ENCODE results near the gene CCDC85A.

Gene CCDC85A

DNA sequence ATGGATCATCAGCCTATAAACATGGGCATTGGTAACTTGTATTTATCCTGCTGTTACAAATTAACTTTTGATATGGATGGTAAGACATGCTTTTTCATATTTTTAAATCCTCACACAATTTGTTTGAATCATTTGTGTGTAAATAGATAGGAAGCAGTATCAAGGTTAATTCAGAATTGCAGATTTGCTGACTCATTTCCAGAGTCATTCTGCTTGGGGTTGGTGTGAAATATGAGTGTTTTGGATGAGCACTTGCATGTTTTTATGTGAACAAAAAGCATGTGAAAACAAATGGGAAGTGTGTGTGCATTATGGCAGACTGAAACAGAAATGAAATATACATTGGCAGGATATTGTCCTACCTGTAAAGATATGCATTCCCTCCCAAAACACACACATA lies 11.8 kb downstream of the CCDC85A start:
- no peak for DNase-seq (ENCODE audit: low read depth)

DNA sequence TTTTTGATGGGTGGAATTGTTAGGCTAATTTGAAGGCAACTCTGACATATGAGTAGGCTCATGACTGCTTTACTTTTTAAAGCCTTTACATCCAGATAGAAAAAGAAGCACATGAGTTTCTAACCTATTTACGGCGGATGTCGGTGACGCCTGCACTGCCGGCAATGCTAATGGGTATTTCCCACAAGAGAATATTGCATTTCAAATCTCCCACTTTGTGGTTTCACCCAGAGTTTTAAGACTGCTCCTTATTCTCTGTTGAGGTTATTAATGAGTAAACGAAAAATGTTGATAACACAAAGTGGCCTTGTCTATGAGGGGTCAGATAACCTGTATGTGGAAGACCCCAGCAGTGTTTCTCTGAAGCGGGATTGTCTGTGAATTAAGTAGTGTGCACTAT lies 14.0 kb downstream of the CCDC85A start:
- no peak for DNase-seq (ENCODE audit: low read depth)

DNA sequence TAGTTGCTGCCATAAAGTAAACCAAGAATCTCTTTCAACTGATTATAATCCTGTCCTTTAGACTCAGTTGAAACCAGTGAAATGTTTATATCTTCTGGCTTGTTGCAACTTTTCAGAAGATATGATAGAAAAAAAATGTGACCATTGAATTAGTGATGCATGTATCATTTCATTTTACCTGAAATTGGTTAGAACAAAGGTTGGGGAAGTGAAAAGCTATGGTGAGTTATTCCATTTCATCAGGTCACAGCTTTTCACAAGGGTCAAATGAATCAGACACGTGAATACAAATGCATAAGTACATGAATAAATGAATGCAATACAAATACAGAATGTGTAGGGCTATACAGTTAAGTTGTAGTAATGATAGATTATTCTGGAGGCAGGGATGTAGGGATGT lies 15.1 kb downstream of the CCDC85A start:
- no peak for DNase-seq (ENCODE audit: low read depth)

DNA sequence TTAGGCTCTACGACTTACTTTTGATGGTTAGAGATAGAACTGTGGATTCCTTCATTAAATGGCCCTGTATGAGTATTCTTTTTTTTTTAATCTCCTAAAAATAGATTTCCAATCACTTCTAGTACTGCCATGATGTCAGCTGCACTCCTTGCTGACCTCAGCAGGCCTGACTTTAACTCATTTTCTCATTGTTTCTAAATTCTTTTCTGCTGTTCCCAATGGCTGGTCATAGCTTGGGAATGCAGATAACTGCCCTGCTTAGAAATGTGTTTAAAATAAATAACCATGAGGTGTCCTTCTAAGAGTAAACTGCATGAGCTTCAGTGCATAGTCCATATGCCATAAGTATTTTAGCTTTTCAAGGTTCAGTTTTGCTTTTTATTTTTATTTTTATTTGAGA lies 15.7 kb downstream of the CCDC85A start:
- no peak for DNase-seq (ENCODE audit: low read depth)

DNA sequence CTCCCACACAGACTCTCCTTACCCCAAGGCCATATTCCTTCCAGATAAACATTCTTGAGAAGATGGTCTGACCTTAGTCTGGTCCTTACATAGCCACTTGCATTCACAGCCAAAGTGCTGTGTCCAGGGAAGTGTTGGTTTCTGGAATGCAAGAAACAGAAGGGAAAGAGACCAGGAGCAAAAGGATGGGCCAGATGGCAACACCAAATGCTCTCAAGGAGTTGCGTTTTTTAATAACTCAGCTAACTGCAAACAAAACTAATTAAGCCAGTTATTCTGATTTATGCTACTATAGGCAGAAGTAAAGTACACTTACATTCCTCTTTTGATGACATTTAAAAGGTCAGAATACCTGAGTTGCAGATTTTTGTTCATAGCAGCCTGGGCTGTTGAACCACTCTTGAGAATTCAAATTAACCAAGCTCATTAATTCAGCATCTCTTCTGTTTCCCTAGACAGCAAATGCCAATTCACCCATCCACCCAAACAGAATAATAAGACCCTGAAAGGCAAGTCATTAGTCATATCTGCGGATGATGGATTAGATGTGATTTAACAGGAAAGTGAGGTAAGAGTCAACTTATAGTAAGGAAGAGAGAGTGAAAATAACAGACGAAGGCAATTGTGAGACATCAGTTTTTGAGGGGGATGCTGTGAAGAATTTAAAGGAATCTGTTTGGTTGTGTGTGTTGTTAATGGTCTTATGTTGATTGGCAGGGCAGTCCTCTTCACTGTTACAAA lies 18.8 kb downstream of the CCDC85A start:
- DNase-seq (ENCODE audit: low read depth), result no peak

DNA sequence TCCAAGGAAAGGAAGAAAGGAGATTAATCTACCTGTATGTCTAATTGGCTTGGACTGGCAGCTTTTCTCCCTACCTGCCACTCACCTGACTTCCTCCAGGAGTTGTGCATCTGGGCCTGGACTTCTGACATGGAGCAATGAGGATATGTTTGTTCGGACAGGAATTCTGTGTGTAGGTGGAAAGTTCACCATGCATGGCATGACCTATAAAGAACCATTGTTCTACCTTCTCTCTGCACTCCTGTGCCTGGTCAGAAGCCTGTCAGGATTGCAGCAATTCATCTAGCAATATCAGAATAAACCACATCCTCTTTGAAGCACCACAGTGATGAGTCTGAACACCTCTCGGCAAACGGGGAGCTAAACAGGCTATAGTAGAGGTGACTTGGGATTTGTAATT lies 20.8 kb downstream of the CCDC85A start:
- DNase-seq (ENCODE audit: low read depth), result no peak

DNA sequence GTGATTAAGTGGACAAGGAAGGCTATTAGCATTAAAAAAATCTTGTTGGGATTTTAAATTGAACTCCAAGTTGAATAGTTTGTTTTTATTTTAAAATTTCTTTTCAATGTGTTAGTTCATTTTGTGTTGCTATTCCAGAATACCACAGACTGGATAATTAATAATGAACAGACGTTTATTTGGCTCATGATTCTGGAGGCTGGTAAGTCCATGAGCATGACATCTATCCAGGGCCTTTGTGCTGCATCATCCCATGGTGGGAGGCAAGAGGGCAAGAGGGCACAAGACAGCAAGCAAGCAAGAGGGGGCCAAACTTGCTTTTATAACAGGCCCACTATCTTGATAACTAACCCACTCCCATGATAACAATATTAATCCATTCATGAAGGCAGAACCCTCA lies 22.5 kb downstream of the CCDC85A start:
- no peak for DNase-seq (ENCODE audit: low read depth)

DNA sequence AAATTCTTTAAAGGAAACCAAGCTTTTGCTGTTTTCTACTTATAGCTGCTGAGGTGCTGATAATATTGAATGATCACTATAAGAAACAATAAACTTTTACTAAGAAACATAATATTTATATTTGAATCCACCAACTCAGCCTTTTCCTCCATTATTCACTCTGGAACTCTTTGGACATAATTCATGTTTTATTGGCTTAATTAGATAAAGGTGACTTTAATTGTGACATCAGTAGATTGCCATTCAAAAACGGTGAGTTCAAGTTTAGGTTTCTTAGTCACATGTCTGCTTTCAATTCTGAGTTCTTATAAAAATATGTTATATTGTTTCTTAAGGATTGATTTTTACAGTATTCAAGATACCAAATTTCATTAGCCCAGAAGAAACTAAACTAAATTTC lies 24.0 kb downstream of the CCDC85A start:
- no peak for DNase-seq (ENCODE audit: low read depth)

DNA sequence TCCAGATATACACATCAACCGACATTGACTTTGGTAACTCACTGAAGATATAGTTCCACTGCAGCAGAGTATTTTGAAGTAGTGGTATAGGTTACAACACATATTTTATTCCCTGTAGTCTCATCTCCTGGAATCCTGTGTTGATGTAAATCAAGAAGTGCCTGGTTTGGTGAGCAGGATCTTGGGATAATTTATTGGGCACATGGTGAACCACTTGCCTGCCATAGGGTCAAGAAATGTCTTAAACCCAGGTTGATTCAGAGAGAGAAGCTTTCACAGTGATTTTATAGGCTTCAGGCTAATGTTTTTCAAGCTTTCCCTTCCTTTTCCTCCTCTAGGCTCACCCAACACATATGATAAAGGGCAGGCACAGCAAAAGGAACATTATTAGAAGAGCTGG lies 24.6 kb downstream of the CCDC85A start:
- no peak for DNase-seq (ENCODE audit: low read depth)

DNA sequence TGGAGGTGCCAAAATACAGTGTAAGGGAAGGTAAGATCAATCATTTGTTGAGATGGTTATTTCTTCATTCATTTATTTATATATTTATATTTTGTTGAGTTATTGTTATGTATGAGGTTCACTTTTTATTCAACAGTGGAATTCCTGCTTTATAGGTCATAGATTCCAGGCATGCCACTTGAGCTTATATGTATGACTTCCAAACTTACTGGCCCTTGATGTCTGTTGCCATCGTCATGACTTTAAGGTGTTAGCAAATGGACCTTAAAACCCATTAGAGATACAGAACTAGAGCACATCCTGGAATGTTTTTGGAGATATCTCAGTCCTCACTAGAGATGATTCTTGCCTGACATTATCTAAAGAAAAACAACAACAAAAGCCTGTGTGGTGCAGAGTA lies 25.9 kb downstream of the CCDC85A start:
- no peak for DNase-seq (ENCODE audit: low read depth)

DNA sequence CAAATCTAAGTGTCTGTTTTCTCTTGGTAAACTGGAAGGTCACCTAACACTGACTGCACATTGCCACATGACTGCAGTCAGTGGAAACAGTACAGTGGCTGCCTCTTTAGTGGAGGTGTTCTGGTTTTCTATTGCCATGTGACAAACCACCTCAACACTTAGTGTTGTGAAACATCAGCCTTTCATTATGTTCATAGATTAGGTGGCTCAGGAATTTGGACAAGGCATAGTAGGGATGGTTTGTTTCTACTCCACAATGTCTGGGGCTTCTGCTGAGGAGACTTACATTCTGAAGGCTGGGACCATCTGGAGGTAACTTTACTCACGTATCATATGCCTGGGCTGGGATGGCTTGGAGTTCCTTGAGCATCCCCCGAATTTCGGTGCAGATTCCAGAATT lies 26.5 kb downstream of the CCDC85A start:
- no peak for DNase-seq (ENCODE audit: low read depth)

DNA sequence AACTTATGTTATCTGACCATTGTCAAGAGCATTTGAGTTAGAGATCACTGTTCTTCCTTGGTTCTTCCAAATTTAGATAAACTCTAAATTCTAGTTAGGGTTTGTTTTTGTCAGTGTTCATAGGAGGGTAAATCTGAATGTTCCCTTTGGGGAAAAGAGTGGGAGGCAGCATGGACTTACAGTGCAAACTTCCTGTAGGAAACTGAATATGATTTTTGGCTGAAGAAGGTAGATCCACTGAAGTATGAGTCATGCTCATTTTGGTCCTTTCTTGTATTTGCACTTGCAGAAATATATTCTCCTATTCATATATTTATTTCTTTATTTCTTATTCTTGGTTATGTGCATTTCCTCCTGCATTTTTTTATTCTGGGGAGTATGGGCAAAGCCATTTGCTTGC lies 27.3 kb downstream of the CCDC85A start:
- no peak for DNase-seq (ENCODE audit: low read depth)

DNA sequence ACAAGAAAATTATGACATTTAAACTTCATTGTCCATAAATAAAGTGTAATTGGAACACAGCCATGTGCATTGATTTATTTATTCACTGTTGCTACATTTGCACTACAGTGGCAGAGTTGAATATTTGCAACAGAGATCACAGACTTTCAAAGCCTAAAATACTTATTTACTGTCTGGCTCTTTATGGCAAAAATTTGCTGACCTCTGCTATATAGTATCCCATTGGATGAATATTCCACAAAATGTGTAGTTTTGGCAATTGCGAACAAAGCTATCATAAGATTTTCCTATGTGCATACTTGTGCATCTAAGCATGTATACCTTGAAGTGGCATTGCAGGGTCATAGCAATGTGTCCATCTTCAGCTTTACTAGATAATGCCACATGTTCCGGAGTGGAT lies 32.1 kb downstream of the CCDC85A start:
- DNase-seq (ENCODE audit: low read depth), result no peak

DNA sequence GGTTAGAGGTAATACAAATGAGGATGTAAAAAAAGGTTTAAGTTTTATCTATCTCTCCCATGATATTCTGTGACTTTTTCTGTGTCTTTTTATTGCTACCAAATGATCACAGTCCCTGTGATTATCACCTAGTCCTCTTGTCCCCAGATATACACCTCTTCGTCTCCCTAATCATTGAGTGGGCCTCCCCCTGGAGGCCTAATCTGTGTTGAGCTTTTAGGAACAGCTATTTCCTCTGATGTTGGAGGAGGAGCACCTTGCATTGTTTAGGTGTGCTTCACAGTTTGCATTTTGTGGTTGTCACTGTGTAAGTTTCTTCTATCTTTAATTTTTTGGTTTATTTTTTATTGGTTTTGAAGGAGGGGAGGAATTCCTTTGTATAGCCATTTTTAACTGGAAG lies 33.3 kb downstream of the CCDC85A start:
- no peak for DNase-seq (ENCODE audit: low read depth)

DNA sequence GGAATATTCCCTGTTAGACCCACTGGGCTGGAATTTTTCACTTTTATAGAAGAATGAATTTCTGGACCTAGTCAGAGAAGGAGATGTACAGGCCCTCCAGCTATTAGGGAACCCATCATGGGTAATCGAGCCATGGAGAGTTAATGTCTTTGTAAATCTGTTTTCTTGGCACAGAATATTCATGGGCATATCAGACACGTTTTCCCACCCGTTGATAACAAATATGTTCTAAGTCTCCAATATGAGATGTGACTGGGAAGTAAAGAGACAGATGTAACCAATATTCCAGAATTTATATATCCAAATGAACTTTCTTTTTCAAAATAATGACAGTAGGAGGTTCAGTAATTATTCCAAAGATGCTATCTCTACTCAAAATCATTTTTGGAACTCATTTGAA lies 38.7 kb downstream of the CCDC85A start:
- DNase-seq (ENCODE audit: low read depth), result no peak

DNA sequence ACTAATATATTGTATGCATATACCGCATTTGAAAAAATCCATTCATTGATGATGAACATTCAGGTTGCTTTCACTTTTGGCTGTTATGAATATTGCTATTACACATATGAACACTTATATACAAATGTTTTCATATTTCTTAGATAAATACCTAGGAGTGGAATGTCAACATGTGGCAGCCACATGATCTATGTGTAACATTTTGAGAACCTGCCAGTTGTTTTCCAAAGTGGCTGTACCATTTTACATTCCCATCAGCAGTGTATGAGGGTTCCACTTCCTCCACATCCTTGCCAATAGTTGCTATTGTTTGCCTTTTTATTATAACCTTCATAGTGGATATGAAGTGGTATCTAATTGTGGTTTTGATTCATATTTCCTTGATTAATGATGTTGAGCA lies 40.5 kb downstream of the CCDC85A start:
- DNase-seq (ENCODE audit: low read depth), result no peak

DNA sequence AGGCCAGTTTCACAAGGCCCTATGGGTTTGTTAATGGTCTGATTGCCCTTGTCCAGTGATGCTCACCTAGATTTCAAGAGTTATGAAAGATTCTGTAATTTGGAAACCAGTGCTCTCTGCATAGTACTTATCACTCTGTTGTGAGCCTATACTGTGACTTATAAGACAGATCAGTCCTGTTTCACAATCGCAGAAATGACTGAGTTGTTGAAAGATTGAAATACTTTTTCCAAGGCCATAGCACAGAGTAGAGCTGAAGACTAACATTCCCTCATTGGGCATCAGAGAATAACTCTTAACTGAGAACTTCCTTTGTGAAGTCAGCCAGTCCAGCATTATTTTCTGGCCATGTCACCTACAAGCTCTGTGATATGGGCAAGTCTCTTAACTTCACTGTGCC lies 44.0 kb downstream of the CCDC85A start:
- no peak for DNase-seq (ENCODE audit: low read depth)

DNA sequence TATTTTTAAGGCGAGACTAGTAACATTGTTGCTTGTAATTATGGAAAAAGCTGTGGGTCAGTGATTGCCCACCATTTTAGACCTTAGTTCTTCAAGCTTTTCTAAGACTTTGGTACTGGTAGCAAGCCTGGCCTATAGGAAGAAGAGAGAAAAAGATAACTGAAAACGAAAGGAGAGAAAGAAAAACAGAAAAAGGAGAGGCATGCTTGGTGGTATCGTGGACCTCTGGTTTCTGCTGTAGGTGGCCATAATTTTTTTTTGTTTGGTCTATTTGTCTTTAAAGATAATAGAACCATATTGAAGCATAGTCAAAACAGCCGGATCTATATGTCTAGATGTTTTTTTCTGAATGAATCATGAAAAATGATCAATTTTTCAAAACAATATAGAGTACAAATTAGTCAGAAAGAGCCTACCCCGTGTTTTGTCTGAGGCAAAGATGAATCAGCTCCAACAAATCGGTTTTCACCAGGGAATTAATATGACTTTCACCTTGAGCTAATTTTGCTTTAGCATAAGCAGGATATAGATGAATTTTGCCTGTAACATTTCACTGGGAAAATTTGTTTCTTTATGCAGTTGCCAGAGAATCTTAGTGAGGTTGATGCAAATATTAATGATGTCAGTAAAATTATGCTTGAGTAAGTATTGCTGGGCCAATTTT lies 45.7 kb downstream of the CCDC85A start:
- no peak for DNase-seq (ENCODE audit: low read depth)

DNA sequence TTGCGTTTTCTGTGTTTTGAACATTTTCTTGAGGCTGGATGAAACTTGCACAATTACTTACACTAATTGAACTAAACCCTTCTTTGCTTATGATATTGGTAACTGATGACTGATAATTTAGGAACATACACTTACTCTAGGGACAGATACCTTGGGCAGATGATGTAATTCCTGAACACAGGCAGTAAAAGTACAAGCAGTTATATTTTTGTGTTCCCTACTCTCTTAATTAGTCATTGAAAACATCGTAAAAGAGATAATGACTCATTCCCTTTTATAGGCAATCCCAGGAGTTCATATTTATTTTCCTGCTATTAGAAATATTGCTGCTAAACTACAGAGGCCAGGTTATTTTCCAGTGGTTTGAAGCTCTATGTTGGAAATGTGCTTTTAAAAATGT lies 46.4 kb downstream of the CCDC85A start:
- DNase-seq (ENCODE audit: low read depth), result no peak

DNA sequence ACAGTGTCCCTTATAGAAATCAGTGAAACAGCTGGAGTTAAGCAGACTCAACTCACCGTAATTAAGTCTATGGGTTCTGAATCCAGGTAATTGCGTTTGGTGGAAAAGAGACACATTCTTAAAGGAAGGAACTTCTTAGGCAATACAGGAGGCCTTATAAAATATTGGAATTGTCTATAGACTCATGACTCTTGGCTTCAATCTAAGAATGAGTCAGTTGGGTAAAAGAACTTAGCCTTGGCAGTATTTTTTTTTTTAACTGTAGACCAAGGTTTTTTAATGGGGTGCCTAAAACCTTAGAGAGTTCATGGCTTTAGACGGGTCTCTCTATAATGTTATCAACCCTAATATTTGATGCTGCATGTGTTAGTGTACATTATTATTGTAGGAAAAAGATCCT lies 47.6 kb downstream of the CCDC85A start:
- no peak for DNase-seq (ENCODE audit: low read depth)

DNA sequence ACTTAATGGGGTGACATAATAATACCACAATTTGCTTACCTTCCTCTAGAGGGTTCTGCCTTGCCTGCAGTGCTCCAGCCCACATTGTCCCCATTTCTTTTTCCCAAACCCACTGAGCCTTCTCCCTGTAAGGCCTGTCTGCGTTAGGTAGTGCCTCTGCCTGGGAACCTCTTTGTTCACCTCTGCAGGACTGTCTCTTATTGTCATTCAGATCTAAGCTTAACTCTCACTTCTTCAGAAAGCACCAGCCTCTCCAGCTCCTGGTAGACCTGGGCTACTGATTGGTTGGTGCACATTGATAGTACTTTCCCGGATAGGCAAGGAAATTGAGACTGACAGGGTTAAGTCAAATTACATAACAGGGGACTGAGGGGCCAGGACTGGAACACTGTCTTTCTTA lies 49.1 kb downstream of the CCDC85A start:
- DNase-seq (ENCODE audit: low read depth), result no peak

DNA sequence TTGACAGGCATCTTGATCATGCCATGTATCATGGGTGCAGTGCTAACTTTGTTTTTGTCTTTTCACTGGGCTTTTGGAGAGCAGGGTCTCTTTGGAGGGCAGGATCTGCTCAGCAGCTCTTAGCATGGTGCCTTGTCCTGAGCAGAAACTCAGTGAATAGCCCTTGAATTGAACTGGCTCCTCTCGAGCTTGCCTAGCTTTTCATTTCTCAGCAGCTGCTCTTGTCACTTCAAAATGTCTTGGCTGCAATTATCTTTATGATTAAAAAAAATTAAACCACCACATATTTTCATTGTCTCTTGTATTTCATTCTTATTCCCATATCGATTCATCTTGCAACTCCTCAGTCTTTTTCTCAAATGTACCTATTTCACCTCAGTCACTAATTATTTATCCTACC lies 50.5 kb downstream of the CCDC85A start:
- no peak for DNase-seq (ENCODE audit: low read depth)

DNA sequence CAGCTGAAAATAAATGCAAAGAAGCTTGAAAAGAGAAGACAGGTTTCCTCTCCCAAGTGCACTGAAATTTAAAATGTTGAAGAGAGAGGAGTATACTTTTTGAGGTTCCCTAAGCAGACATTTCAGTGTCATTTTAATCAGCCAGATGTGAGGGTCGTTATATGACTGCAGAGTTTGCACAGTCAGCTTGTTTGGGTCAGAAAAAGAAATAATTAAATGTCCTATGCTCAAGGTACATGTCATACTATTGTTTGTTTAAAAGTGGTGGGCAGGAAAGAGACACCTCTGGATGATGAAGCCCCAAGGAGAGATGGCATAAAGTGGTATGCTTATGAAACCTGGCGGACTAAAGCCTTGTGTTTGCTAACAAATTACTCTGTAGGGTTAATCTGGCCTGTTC lies 55.2 kb downstream of the CCDC85A start:
- no peak for DNase-seq (ENCODE audit: low read depth)

DNA sequence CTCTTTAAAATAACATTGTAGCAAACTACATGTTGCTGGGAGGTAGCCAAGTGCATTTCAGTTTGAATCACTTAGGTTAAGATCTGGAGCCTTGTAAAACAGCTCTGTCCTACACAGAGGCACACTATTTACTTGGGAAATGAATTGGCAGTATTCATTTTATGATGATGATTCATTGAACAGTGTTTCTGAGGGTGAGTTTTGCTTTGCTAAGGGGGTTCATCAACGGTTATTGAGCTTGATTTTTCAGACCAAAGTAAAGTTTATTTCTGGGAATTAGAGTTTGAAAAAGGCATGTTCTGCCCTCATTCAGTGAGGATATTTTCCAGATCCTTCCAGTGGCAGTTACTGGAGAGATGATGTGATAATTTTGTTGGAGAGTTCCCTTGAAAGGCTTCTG lies 55.6 kb downstream of the CCDC85A start:
- DNase-seq (ENCODE audit: low read depth), result no peak

All from stimulated activated CD8-positive, alpha-beta memory T cell treated with anti-CD3 and anti-CD28 coated beads, Interleukin-12 subunit alpha, Interleukin-12 subunit beta, amount 100 ng/mL, for 4 hours (primary cell).